Urinary bladder (tissue), 4 donors: ENCODE data around the gene PLA1A. TPM values are rescaled to one million over a fixed set of nuclear protein-coding genes. Genes with fewer than 3 reads are reported as not detected.
"Not testable (repeated sequence)": the region's sequence is repeated elsewhere in the genome, so short reads cannot be mapped to it uniquely, and the experiment has no call there.

ENCODE experiments used
- DNase-seq: peaks from one replicate; pipeline ENCODE4 v3.0.0-alpha.2; 2015; ENCODE audit errors: extremely low spot score
- H3K27ac ChIP-seq: one replicate; pipeline ENCODE4 v1.5.1; 2013; ENCODE audit warnings: low read depth, mild to moderate bottlenecking, moderate library complexity
- H3K36me3 ChIP-seq: one replicate; pipeline ENCODE4 v1.6.1; 2013; ENCODE audit warnings: mild to moderate bottlenecking, moderate library complexity; ENCODE audit not compliant: insufficient read depth
- H3K4me1 ChIP-seq: one replicate; pipeline ENCODE4 v1.6.1; 2013; ENCODE audit warnings: mild to moderate bottlenecking, moderate library complexity; ENCODE audit not compliant: insufficient read depth
- H3K4me3 ChIP-seq: one replicate; pipeline ENCODE4 v1.5.1; 2013; ENCODE audit warnings: low read depth, low read length
- WGBS: extraction: QIAGEN DNeasy Blood & Tissue Kit; methylation state at CpG from one replicate; pipeline ENCODE4 v1.1.7; 2013; 5-methylcytosine and 5-hydroxymethylcytosine counted together
- polyA plus RNA-seq: library from polyadenylated mRNA; stranded (reverse); fragments of 200-250 nt; gene quantifications from one replicate; pipeline ENCODE4 v1.2.3, GENCODE V29; 2013
- total RNA-seq: library from RNA; depleted of rRNA; stranded (reverse); fragments of >200 nt; gene quantifications from one replicate; pipeline ENCODE4 v1.2.3, GENCODE V29; 2014
- donor health status: healthy with polysubstance abuse.
- donor health status: healthy.

PLA1A gene
- total and polyA plus RNA-seq, 2 donors: 0.42 to 1.2 TPM

GRCh38 chr3:119560160-119560559, 37.5 kb upstream of the PLA1A start:
- Histone ChIP-seq H3K27ac (no peak overlapping the region), H3K4me1 (no peaks in the 10 kb centered on the region), H3K4me3 (no peak overlapping the region), H3K36me3 (no peaks in the 10 kb centered on the region)
- whole genome bisulfite sequencing: 91% methylated on average over 5 of the region's 5 CpGs
- no peak for DNase-seq

- WGBS: 60% methylated on average over 6 of the region's 6 CpGs
- no peaks in the 10 kb centered on the region for H3K4me1 ChIP-seq
- DNase-seq: no peak
- no peak overlapping the region for H3K4me3 ChIP-seq
- H3K27ac ChIP-seq: no peak overlapping the region
- H3K36me3 ChIP-seq: no peaks in the 10 kb centered on the region
These were observed 35.3 kb upstream of the PLA1A start for GRCh38 chr3:119562307-119562961.

- not testable (repeated sequence) for H3K36me3 ChIP-seq, H3K27ac ChIP-seq, DNase-seq, H3K4me3 ChIP-seq, H3K4me1 ChIP-seq
- WGBS: 89% methylated on average over 2 of the region's 2 CpGs
These were observed 34.4 kb upstream of the PLA1A start for GRCh38 chr3:119563334-119563733.

GRCh38 chr3:119569156-119569555, 28.5 kb upstream of the PLA1A start:
- Histone ChIP-seq H3K4me1 (no peaks in the 10 kb centered on the region), H3K36me3 (no peaks in the 10 kb centered on the region), H3K4me3 (no peak overlapping the region), H3K27ac (no peak overlapping the region)
- no peak for DNase-seq
- 89% methylated on average over 4 of the region's 4 CpGs for WGBS

- no peak overlapping the region for H3K27ac ChIP-seq
- H3K4me1 ChIP-seq: no peaks in the 10 kb centered on the region
- WGBS: 83% methylated on average over 5 of the region's 5 CpGs
- no peak overlapping the region for H3K4me3 ChIP-seq
- no peaks in the 10 kb centered on the region for H3K36me3 ChIP-seq
- no peak for DNase-seq
These were observed 27.5 kb upstream of the PLA1A start for GRCh38 chr3:119570229-119570628.

- H3K27ac ChIP-seq: no peak overlapping the region
- no peak for DNase-seq
- 91% methylated on average over 1 of the region's 1 CpG for WGBS
- no peak overlapping the region for H3K4me3 ChIP-seq
- no peaks in the 10 kb centered on the region for H3K4me1 ChIP-seq
- no peaks in the 10 kb centered on the region for H3K36me3 ChIP-seq
These were observed 26.5 kb upstream of the PLA1A start for GRCh38 chr3:119571230-119571629.

- WGBS: 74% methylated on average over 5 of the region's 5 CpGs
- DNase-seq: no peak
- Histone ChIP-seq H3K27ac (no peak overlapping the region), H3K4me1 (no peaks in the 10 kb centered on the region), H3K36me3 (no peaks in the 10 kb centered on the region), H3K4me3 (no peak overlapping the region)
These were observed 26.0 kb upstream of the PLA1A start for GRCh38 chr3:119571688-119572087.

- H3K4me1 ChIP-seq: no peaks in the 10 kb centered on the region
- H3K4me3 ChIP-seq: no peak overlapping the region
- H3K27ac ChIP-seq: no peak overlapping the region
- no peak for DNase-seq
- no peaks in the 10 kb centered on the region for H3K36me3 ChIP-seq
These were observed 22.2 kb upstream of the PLA1A start for GRCh38 chr3:119575507-119575906.

GRCh38 chr3:119579366-119580066, 18.2 kb upstream of the PLA1A start, which contains the start of gene ADPRH:
ADPRH (plus strand) TSS chr3:119579492; CDS start chr3:119582170, 2,678 bp downstream.
- no peaks in the 10 kb centered on the region for H3K36me3 ChIP-seq
- DNase-seq: peak; percentile 31
- H3K4me3 ChIP-seq: peak within 1 kb of the TSS; percentile 60
- H3K27ac ChIP-seq: peak within 1 kb of the TSS; percentile 38
- H3K4me1 ChIP-seq: no peaks in the 10 kb centered on the region
- WGBS: under 1% methylated on average over 68 of the region's 68 CpGs

- Histone ChIP-seq H3K27ac (peak overlapping the region; percentile 38), H3K36me3 (no peaks in the 10 kb centered on the region), H3K4me3 (peak overlapping the region; percentile 60), H3K4me1 (no peaks in the 10 kb centered on the region)
- peak; percentile 21 for DNase-seq
- WGBS: 13% methylated on average over 16 of the region's 16 CpGs
These were observed 17.5 kb upstream of the PLA1A start for GRCh38 chr3:119580067-119580760.

- WGBS: 96% methylated on average over 6 of the region's 6 CpGs
These were observed 15.5 kb upstream of the PLA1A start for GRCh38 chr3:119582178-119582577.

GRCh38 chr3:119585208-119585607, 12.5 kb upstream of the PLA1A start:
- Histone ChIP-seq H3K4me3 (no peak overlapping the region), H3K27ac (no peak overlapping the region), H3K36me3 (no peaks in the 10 kb centered on the region), H3K4me1 (no peaks in the 10 kb centered on the region)
- 95% methylated on average over 10 of the region's 10 CpGs for WGBS
- DNase-seq: no peak

More at GRCh38 chr3:119582178-119582577, 15.5 kb upstream of the PLA1A start:
- H3K4me3 ChIP-seq: no peak overlapping the region
- no peaks in the 10 kb centered on the region for H3K4me1 ChIP-seq
- no peaks in the 10 kb centered on the region for H3K36me3 ChIP-seq
- no peak for DNase-seq
- H3K27ac ChIP-seq: no peak overlapping the region

GRCh38 chr3:119585856-119586570, 11.7 kb upstream of the PLA1A start:
- H3K4me1 ChIP-seq: no peaks in the 10 kb centered on the region
- H3K36me3 ChIP-seq: no peaks in the 10 kb centered on the region
- no peak for DNase-seq
- 95% methylated on average over 11 of the region's 11 CpGs for WGBS
- H3K4me3 ChIP-seq: no peak overlapping the region
- H3K27ac ChIP-seq: no peak overlapping the region
